PC-3 (cell line): ENCODE results near the gene HECTD2. TPM values are rescaled to one million over a fixed set of nuclear protein-coding genes. Genes with fewer than 3 reads are reported as not detected.

Experiments used
- ATAC-seq: fragments of 200-7000 bp; cut with Tn5 transposase; 2 replicates; pipeline ENCODE4 v1.9.1; 2020; ENCODE audit warnings: mild to moderate bottlenecking, moderate library complexity
- BruUV-seq: library from RNA; stranded (reverse); fragments of 400-500 nt; replicated peaks from 2 replicates; lab custom pipeline; 2021; lab: Mats Ljungman, UMichigan
- CTCF ChIA-PET: fragments of 300-600 bp; sonication (Branson Sonifier 250); formaldehyde crosslinking; loops from one replicate; lab custom pipeline; 2022; ENCODE audit warnings: antibody characterized with exemption; lab: Charles Lee
- POLR2A ChIA-PET: fragments of 300-600 bp; sonication (Branson Sonifier 250); formaldehyde crosslinking; loops from one replicate; lab custom pipeline; 2022; ENCODE audit warnings: antibody characterized with exemption; ENCODE audit not compliant: unreplicated experiment; lab: Charles Lee
- DNase-seq: peaks from one replicate; pipeline ENCODE4 v3.0.0-alpha.2; 2015
- H2AFZ ChIP-seq: fragments of 300-600 bp; sonication (generic); 2 replicates; pipeline ENCODE4 v1.6.0; 2016; ENCODE audit warnings: antibody characterized with exemption, low read length
- H3F3A ChIP-seq: fragments of 300-600 bp; sonication (generic); one replicate; pipeline ENCODE4 v1.6.0; 2017; ENCODE audit warnings: antibody characterized with exemption, low read length, control low read depth, mild to moderate bottlenecking; ENCODE audit not compliant: unreplicated experiment
- H3K27ac ChIP-seq: fragments of 300-600 bp; sonication (generic); 2 replicates; pipeline ENCODE4 v1.5.1; 2016; ENCODE audit warnings: mild to moderate bottlenecking, low read length
- H3K27me3 ChIP-seq: fragments of 300-600 bp; sonication (generic); 2 replicates; pipeline ENCODE4 v1.6.1; 2016; ENCODE audit warnings: low read length, mixed read lengths
- H3K36me3 ChIP-seq: fragments of 300-600 bp; sonication (generic); 2 replicates; pipeline ENCODE4 v1.6.1; 2016; ENCODE audit warnings: low read depth, mixed run types, low read length, mixed read lengths
- H3K4me1 ChIP-seq: fragments of 300-600 bp; sonication (generic); 2 replicates; pipeline ENCODE4 v1.5.1; 2016; ENCODE audit warnings: low read length; ENCODE audit not compliant: insufficient read depth
- H3K4me2 ChIP-seq: fragments of 300-600 bp; sonication (generic); 2 replicates; pipeline ENCODE4 v1.6.0; 2016; ENCODE audit warnings: low read length
- H3K4me3 ChIP-seq: fragments of 300-600 bp; sonication (generic); 2 replicates; pipeline ENCODE4 v1.5.1; 2016; ENCODE audit warnings: mild to moderate bottlenecking, low read length, mixed read lengths
- H3K79me2 ChIP-seq: fragments of 300-600 bp; sonication (generic); 2 replicates; pipeline ENCODE4 v1.6.1; 2017; ENCODE audit warnings: low read length, mixed read lengths
- H3K9ac ChIP-seq: fragments of 300-600 bp; sonication (generic); 2 replicates; pipeline ENCODE4 v1.6.0; 2016; ENCODE audit warnings: mild to moderate bottlenecking, low read length
- H3K9me2 ChIP-seq: fragments of 300-600 bp; sonication (generic); replicated peaks from 2 replicates; pipeline ENCODE4 v1.6.1; 2016; ENCODE audit warnings: mixed run types, low read length, mixed read lengths
- H3K9me3 ChIP-seq: fragments of 300-600 bp; sonication (generic); 2 replicates; pipeline ENCODE4 v1.6.1; 2016; ENCODE audit warnings: low read length, mixed read lengths
- H4K20me1 ChIP-seq: fragments of 300-600 bp; sonication (generic); 2 replicates; pipeline ENCODE4 v1.6.1; 2016; ENCODE audit warnings: low read length, mixed read lengths
- CTCF ChIP-seq: fragments of 300-600 bp; sonication (generic); conservative IDR thresholded peaks from 2 replicates; pipeline ENCODE4 v1.5.1; 2017; ENCODE audit warnings: antibody characterized with exemption, low read depth, mild to moderate bottlenecking, low read length
- EZH2 ChIP-seq: fragments of 300-600 bp; sonication (generic); IDR thresholded peaks from one replicate; pipeline ENCODE4 v1.6.1; 2017; ENCODE audit warnings: antibody characterized with exemption, mild to moderate bottlenecking, low read length; ENCODE audit not compliant: unreplicated experiment
- EZH2phosphoT487 ChIP-seq: fragments of 300-600 bp; sonication (generic); IDR thresholded peaks from 2 replicates; pipeline ENCODE4 v1.6.1; 2018; ENCODE audit warnings: mild to moderate bottlenecking, antibody characterized with exemption, low read length, borderline replicate concordance
- intact Hi-C: fragments of 100-400 bp; cut with micrococcal nuclease; formaldehyde crosslinking; loops from 2 replicates; pipeline ENCODE4 v1.9.0; 2023
- total RNA-seq: library from RNA; depleted of rRNA; stranded (reverse); fragments of >200 nt; gene quantifications from 2 replicates; pipeline ENCODE4 v1.2.3, GENCODE V29; 2014

Gene HECTD2
- total RNA-seq, 1 experiment from 2014 or later: 2.9 TPM

DNA sequence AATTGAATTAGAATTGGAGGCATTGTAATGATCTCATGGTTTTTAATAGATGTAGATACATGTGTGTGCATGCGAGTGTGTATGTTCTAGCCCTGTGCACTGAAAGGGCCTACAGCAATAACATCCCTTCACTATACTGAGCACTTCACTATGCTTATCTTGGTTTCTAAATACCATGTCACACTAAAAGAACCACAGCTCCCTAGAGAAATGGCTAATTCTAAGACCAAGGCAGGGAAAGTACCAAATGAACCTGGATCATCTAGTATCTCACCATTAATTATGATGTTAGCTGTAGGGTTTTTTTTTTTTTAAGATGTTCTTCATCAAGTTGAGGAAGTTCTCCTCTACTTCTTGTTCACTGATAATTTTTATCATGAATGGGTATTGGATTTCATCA is 55.1 kb downstream of the HECTD2 start:
- no peaks in the 10 kb centered on the region for H3K36me3 ChIP-seq
- no peak for DNase-seq
- POLR2A ChIA-PET: no interaction called here

GRCh38 chr10:91467114-91467513 is 57.0 kb downstream of the HECTD2 start:
- H3F3A ChIP-seq: no peaks in the 10 kb centered on the region
- no peaks in the 10 kb centered on the region for H4K20me1 ChIP-seq
- no peak for DNase-seq
- H3K4me3 ChIP-seq: no peak overlapping the region
- no peaks in the 10 kb centered on the region for H3K9me3 ChIP-seq
- intact Hi-C loops: no loop called here
- H3K27ac ChIP-seq: no peak overlapping the region
- H3K4me2 ChIP-seq: no peak overlapping the region
- no peak overlapping the region for H2AFZ ChIP-seq
- no peaks in the 10 kb centered on the region for H3K36me3 ChIP-seq
- H3K27me3 ChIP-seq: no peaks in the 10 kb centered on the region
- no peak for TF ChIP-seq EZH2phosphoT487
- no peak for TF ChIP-seq EZH2
- TF ChIP-seq CTCF: no peak
- no TSS peak for BruUV-seq
- ATAC-seq: no peak
- no peaks in the 10 kb centered on the region for H3K9me2 ChIP-seq
- no peak overlapping the region for H3K9ac ChIP-seq
- POLR2A ChIA-PET: no interaction called here
- CTCF ChIA-PET: no interaction called here
- H3K4me1 ChIP-seq: peaks cover 5% of the 10 kb centered on the region; the same call in 1 of the 2 replicates
- H3K79me2 ChIP-seq: no peaks in the 10 kb centered on the region

More for the DNA sequence above, 55.1 kb downstream of the HECTD2 start:
- Histone ChIP-seq H4K20me1 (no peaks in the 10 kb centered on the region), H3K9me2 (no peaks in the 10 kb centered on the region), H2AFZ (no peak overlapping the region), H3K9ac (no peak overlapping the region), H3K9me3 (no peaks in the 10 kb centered on the region), H3F3A (no peaks in the 10 kb centered on the region), H3K4me2 (no peak overlapping the region), H3K79me2 (no peaks in the 10 kb centered on the region), H3K27ac (no peak overlapping the region), H3K4me3 (no peak overlapping the region), H3K4me1 (peaks cover 5% of the 10 kb centered on the region; the same call in 1 of the 2 replicates), H3K27me3 (no peaks in the 10 kb centered on the region)
- CTCF ChIA-PET: no interaction called here
- intact Hi-C loops: no loop called here
- BruUV-seq: no TSS peak
- no peak for ATAC-seq
- TF ChIP-seq EZH2 (no peak), CTCF (no peak), EZH2phosphoT487 (no peak)

GRCh38 chr10:91471602-91472001 is 61.5 kb downstream of the HECTD2 start:
- TF ChIP-seq CTCF: no peak
- TF ChIP-seq EZH2phosphoT487: no peak
- no peak for TF ChIP-seq EZH2
- Histone ChIP-seq H3K9me3 (no peaks in the 10 kb centered on the region), H3K9me2 (no peaks in the 10 kb centered on the region), H3K4me2 (no peak overlapping the region), H3K36me3 (no peaks in the 10 kb centered on the region), H3K27me3 (no peaks in the 10 kb centered on the region), H3K9ac (no peak overlapping the region), H3K4me1 (no peaks in the 10 kb centered on the region), H4K20me1 (no peaks in the 10 kb centered on the region), H3K27ac (no peak overlapping the region), H2AFZ (no peak overlapping the region), H3F3A (no peaks in the 10 kb centered on the region), H3K4me3 (no peak overlapping the region), H3K79me2 (no peaks in the 10 kb centered on the region)
- DNase-seq (no peak), ATAC-seq (no peak)
- BruUV-seq: no TSS peak
- intact Hi-C loops: no loop called here
- POLR2A ChIA-PET: no interaction called here
- CTCF ChIA-PET: no interaction called here
